Nephron (organoid): ENCODE data around the gene ABR.
"Not testable (repeated sequence)": the region's sequence is repeated elsewhere in the genome, so short reads cannot be mapped to it uniquely, and the experiment has no call there.

Experiments used
- H3K27ac Mint-ChIP-seq, 3 experiments: 2 replicates each; pipeline ENCODE4 v1.8.0; 2020; ENCODE audit warnings: mixed read lengths in 3 of 3, mild to moderate bottlenecking in 2 of 3, moderate library complexity in 1 of 3
- H3K27me3 Mint-ChIP-seq: 2 replicates; pipeline ENCODE4 v1.8.0; 2021; ENCODE audit warnings: low read depth, mild to moderate bottlenecking, moderate library complexity, mixed read lengths
- H3K36me3 Mint-ChIP-seq: 2 replicates; pipeline ENCODE4 v1.8.0; 2020; ENCODE audit warnings: low read depth, mixed read lengths
- H3K4me1 Mint-ChIP-seq: 2 replicates; pipeline ENCODE4 v1.8.0; 2020; ENCODE audit warnings: mixed read lengths
- H3K4me3 Mint-ChIP-seq, 3 experiments: 2 replicates each; pipeline ENCODE4 v1.8.0; 2020; ENCODE audit warnings: mild to moderate bottlenecking in 3 of 3, mixed read lengths in 3 of 3, moderate library complexity in 2 of 3
- H3K9me3 Mint-ChIP-seq: 2 replicates; pipeline ENCODE4 v1.8.0; 2020; ENCODE audit warnings: mixed read lengths
- CTCF ChIP-seq, 3 experiments: fragments of 200-600 bp; sonication (generic); IDR thresholded peaks; one replicate each; pipeline ENCODE4 v1.5.0; 2021; ENCODE audit warnings: antibody characterized with exemption in 3 of 3; ENCODE audit not compliant: unreplicated experiment in 3 of 3

ABR gene

GRCh38 chr17:976312-976711 lies 203.5 kb downstream of the ABR start:
- Mint-ChIP-seq H3K4me3 (peak overlapping the region in 2 of 3 experiments; percentile 96 to 100), H3K27ac (peak overlapping the region in 1 of 3 experiments; percentile 76), H3K36me3 (peaks cover 6% of the 10 kb centered on the region), H3K9me3 (no peaks in the 10 kb centered on the region), H3K27me3 (no peaks in the 10 kb centered on the region), H3K4me1 (peaks cover 49% of the 10 kb centered on the region)
- TF ChIP-seq CTCF (IDR thresholded peaks at IDR 0.05; ENCODE audit: unreplicated experiment in 3 of 3), result no peak

- TF ChIP-seq CTCF (IDR thresholded peaks at IDR 0.05; ENCODE audit: unreplicated experiment in 3 of 3), result no peak
- H3K27me3 Mint-ChIP-seq, result peaks cover 6% of the 10 kb centered on the region
- H3K4me3 Mint-ChIP-seq, result peak overlapping the region in 2 of 3 experiments; percentile 65 to 75
- H3K9me3 Mint-ChIP-seq, result no peaks in the 10 kb centered on the region
- H3K36me3 Mint-ChIP-seq, result peaks cover 6% of the 10 kb centered on the region
- H3K27ac Mint-ChIP-seq, result peak overlapping the region in 2 of 3 experiments; percentile 15 to 55
- H3K4me1 Mint-ChIP-seq, result peaks cover 48% of the 10 kb centered on the region
Observed at GRCh38 chr17:975371-975915, 204.3 kb downstream of the ABR start.

GRCh38 chr17:974778-975177 lies 205.0 kb downstream of the ABR start:
- H3K27me3 Mint-ChIP-seq, H3K9me3 Mint-ChIP-seq: not testable (repeated sequence)
- Mint-ChIP-seq H3K4me3 (peak overlapping the region in 1 of 3 experiments; percentile 75), H3K27ac (peak overlapping the region in 1 of 3 experiments; percentile 50), H3K36me3 (peaks cover 10% of the 10 kb centered on the region), H3K4me1 (peaks cover 54% of the 10 kb centered on the region)

- no peaks in the 10 kb centered on the region for H3K9me3 Mint-ChIP-seq
Observed at GRCh38 chr17:973053-973452, 206.7 kb downstream of the ABR start.

GRCh38 chr17:971861-972260 lies 207.9 kb downstream of the ABR start:
- not testable (repeated sequence) for H3K27ac Mint-ChIP-seq
- peaks cover 66% of the 10 kb centered on the region for H3K4me1 Mint-ChIP-seq
- H3K36me3 Mint-ChIP-seq, result peaks cover 12% of the 10 kb centered on the region

More at GRCh38 chr17:973053-973452, 206.7 kb downstream of the ABR start:
- no peak for TF ChIP-seq CTCF (IDR thresholded peaks at IDR 0.05; ENCODE audit: unreplicated experiment in 3 of 3)
- Mint-ChIP-seq H3K4me1 (peaks cover 69% of the 10 kb centered on the region), H3K27me3 (peaks cover 11% of the 10 kb centered on the region), H3K4me3 (peak overlapping the region in 1 of 3 experiments; percentile 26), H3K27ac (no peak overlapping the region), H3K36me3 (peaks cover 12% of the 10 kb centered on the region)

GRCh38 chr17:970364-970763 lies 209.4 kb downstream of the ABR start:
- TF ChIP-seq CTCF (IDR thresholded peaks at IDR 0.05; ENCODE audit: unreplicated experiment in 3 of 3), result no peak
- Mint-ChIP-seq H3K4me3 (peak overlapping the region; percentile 70 to 77 (median 74)), H3K9me3 (no peaks in the 10 kb centered on the region), H3K4me1 (peaks cover 55% of the 10 kb centered on the region), H3K36me3 (peaks cover 12% of the 10 kb centered on the region), H3K27me3 (peaks cover 14% of the 10 kb centered on the region), H3K27ac (peak overlapping the region; percentile 75 to 94 (median 83))

More at GRCh38 chr17:971861-972260, 207.9 kb downstream of the ABR start:
- H3K9me3 Mint-ChIP-seq, H3K4me3 Mint-ChIP-seq: not testable (repeated sequence)
- peaks cover 11% of the 10 kb centered on the region for H3K27me3 Mint-ChIP-seq

GRCh38 chr17:969811-970355 lies 209.9 kb downstream of the ABR start:
- TF ChIP-seq CTCF (IDR thresholded peaks at IDR 0.05; ENCODE audit: unreplicated experiment in 3 of 3), result no peak
- Mint-ChIP-seq H3K27me3 (peaks cover 15% of the 10 kb centered on the region), H3K4me3 (peak overlapping the region; percentile 70 to 77 (median 74))

More at GRCh38 chr17:969811-970355, 209.9 kb downstream of the ABR start:
- peaks cover 55% of the 10 kb centered on the region for H3K4me1 Mint-ChIP-seq
- H3K36me3 Mint-ChIP-seq, result peaks cover 12% of the 10 kb centered on the region
- no peaks in the 10 kb centered on the region for H3K9me3 Mint-ChIP-seq
- peak overlapping the region; percentile 75 to 94 (median 83) for H3K27ac Mint-ChIP-seq
